Colonic mucosa (tissue), 4 donors: ENCODE data around the gene ZNF28. TPM values are rescaled to one million over a fixed set of nuclear protein-coding genes. Genes with fewer than 3 reads are reported as not detected.
A peak's percentile ranks its signal among the peaks of the same experiment; 100 is the strongest.
"Not testable (repeated sequence)": the region's sequence is repeated elsewhere in the genome, so short reads cannot be mapped to it uniquely, and the experiment has no call there.

Experiments
- DNase-seq: peaks from one replicate; pipeline ENCODE4 v3.0.0-alpha.2; 2020
- H3K27ac ChIP-seq: fragments of 200-600 bp; one replicate; pipeline ENCODE4 v1.8.0; 2021
- H3K27me3 ChIP-seq: fragments of 200-600 bp; one replicate; pipeline ENCODE4 v1.8.0; 2021
- H3K36me3 ChIP-seq: fragments of 200-600 bp; one replicate; pipeline ENCODE4 v1.8.0; 2021
- H3K4me1 ChIP-seq: fragments of 200-600 bp; one replicate; pipeline ENCODE4 v1.8.0; 2021; ENCODE audit warnings: mild to moderate bottlenecking
- H3K4me3 ChIP-seq: fragments of 200-600 bp; one replicate; pipeline ENCODE4 v1.8.0; 2021
- H3K9ac ChIP-seq, 2 donors: one replicate each; pipeline ENCODE4 v1.7.0; 2013; ENCODE audit warnings: control low read depth in 2 of 2, low read depth in 2 of 2, low read length in 2 of 2
- H3K9me3 ChIP-seq: fragments of 200-600 bp; one replicate; pipeline ENCODE4 v1.8.0; 2021
- intact Hi-C: fragments of 100-400 bp; cut with DNase I; formaldehyde crosslinking; loops from one replicate; pipeline ENCODE4 v1.14.1; 2022
- total RNA-seq, 2 donors: library from RNA; stranded (reverse); fragmentation: NEBNext Ultra II Directional in 1 of 2; extraction: Animal tissue kit (Norgen Biotek cat#: 25700) in 1 of 2; gene quantifications; one replicate each; pipeline ENCODE4 v1.2.1, GENCODE V29; 2021
- donor health status: healthy.
- donor health status: DM: no; HTN: no; CAD: no.
- donor health status: DM: no; HTN: no; CAD: no.

ZNF28 gene
- 10 to 100 TPM; 24.5 to 25.0 TPM for total RNA-seq

DNA sequence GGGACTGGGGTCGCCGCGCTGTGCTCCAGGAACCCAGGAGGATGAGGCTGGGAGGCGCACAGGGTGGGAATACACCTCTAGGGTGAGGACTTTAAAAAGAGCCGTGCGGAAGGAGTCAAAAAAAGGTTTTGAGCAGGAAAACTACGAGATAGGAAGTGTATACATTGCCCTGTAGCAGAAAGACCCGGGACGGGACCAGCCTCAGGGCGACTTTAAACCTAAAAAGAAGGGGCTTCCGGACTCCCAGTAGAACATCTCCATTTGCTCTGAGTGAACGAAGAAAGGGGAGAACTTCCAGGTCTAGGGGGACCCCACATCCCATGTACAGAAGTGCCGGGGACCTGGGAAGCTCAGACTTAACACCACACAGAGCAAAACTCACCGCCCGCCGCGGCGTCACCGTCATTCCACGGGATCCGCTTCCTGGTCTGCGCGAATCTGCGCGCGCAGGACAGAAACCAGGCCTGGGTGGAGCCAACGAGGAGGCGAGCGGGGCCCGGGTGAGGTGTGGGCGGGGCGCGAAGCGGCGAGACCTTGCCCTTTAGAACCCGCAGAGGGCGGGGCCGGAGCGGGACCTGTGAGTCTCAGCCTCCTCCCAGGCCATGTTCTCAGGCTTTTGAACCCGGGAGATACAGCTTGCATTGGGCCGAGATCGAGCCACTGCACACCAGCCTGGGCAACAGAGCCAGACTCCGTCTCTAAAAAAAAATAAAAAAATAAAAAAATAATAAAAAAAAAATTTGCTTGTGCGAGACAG lies at the start of gene ZNF28:
TSS of gene ZNF28 (minus strand) at position 430 of the 757 bp plus-strand sequence. CDS start 3,675 bp downstream, outside the sequence.
- peak within 1 kb of the TSS; percentile 66 to 76 for H3K9ac ChIP-seq
- H3K27ac ChIP-seq, intact Hi-C loops, H3K9me3 ChIP-seq, H3K4me1 ChIP-seq, H3K27me3 ChIP-seq, H3K36me3 ChIP-seq: not testable (repeated sequence)
- peak; percentile 79 for DNase-seq
- peak within 1 kb of the TSS; percentile 55 for H3K4me3 ChIP-seq

DNA sequence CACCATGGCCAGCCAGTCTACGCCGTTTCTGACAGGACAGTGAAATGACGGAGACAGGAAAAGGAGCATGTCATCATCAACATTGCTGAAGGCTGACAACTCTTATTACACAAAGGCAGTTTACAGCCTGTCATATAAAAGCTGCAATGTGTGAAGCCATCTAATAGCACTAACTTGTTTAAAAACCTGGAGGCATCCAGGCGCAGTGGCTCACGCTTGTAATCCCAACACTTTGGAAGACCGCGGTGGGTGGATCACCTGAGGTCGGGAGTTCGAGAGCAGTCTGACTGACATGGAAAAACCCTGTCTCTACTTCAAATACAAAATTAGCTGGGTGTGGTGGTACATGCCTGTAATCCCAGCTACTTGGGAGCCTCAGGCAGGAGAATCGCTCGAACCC lies 46.6 kb upstream of the ZNF28 start:
- H3K27ac ChIP-seq, H3K4me3 ChIP-seq, H3K27me3 ChIP-seq, H3K36me3 ChIP-seq, H3K9ac ChIP-seq, H3K9me3 ChIP-seq, H3K4me1 ChIP-seq, intact Hi-C loops, DNase-seq: not testable (repeated sequence)

DNA sequence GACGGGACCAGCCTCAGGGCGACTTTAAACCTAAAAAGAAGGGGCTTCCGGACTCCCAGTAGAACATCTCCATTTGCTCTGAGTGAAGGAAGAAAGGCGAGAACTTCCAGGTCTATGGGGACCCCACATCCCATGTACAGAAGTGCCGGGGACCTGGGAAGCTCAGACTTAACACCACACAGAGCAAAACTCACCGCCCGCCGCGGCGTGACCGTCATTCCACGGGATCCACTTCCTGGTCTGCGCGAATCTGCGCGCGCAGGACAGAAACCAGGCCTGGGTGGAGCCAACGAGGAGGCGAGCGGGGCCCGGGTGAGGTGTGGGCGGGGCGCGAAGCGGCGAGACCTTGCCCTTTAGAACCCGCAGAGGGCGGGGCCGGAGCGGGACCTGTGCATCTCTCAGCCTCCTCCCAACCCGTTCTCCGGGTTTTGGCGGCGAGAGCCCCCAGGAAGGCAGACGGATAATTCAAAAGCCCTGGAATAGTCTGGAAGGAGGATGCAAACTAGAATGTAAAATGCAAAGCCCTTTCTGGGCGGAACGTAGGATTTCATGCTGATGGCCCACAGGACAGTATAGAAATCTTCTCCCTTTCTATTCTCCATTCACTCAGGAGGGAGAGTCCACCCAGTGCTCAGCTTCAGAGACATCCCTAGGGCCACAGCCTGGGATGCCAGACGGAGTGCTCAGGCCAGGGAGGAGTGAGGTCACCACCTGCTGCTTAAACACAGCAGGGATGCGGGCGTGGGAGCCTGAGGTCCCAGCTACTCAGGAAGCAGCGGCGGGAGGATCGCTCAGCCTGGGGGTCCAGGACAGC lies 36.2 kb upstream of the ZNF28 start, which contains the start of gene ZNF468:
TSS of gene ZNF468 (minus strand) at position 242 of the 814 bp plus-strand sequence. CDS start 3,347 bp downstream, outside the sequence.
- DNase-seq: peak; percentile 83
- H3K9me3 ChIP-seq, H3K4me1 ChIP-seq, intact Hi-C loops, H3K36me3 ChIP-seq, H3K27me3 ChIP-seq: not testable (repeated sequence)
- Histone ChIP-seq H3K9ac (peak within 1 kb of the TSS; percentile 58 to 69), H3K27ac (peak within 1 kb of the TSS; percentile 40), H3K4me3 (peak within 1 kb of the TSS; percentile 76)

DNA sequence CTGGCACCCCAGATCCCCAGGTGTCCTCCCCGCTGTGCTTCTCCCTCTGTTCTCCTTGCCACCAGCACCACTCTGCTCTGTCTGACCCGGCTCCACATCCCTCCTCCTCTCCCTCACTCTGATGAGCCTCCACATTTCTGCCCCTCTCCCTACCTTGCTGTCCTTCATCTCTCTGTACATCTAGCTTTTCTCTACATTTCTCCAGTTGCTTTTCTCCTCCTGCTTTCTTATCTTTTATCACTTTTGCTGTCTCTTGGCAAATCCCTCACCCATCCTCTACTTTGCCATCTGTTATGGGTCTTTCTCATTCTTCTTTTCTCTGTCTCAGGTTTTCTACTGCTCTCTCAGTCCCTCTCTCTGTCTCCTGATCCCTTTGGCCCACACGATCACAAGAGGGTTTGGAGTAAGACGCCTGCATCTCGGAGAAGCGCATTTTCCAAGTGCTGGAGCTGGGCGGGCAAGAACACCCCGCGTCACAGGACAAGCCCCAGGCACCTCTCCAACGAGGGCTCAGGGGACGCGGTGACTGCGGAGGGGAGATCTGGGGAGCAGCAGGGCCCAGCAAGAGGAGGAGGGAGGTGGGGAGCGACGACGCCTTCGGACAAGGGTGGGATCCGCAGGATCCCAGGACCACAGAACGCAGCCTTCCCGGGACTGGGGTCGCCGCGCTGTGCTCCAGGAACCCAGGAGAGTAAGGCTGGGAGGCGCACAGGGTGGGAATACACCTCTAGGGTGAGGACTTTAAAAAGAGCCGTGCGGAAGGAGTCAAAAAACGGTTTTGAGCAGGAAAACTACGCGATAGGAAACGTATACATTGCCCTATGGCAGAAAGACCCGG lies 35.3 kb upstream of the ZNF28 start:
- DNase-seq, H3K36me3 ChIP-seq, H3K4me1 ChIP-seq, H3K9me3 ChIP-seq, H3K27me3 ChIP-seq, intact Hi-C loops: not testable (repeated sequence)
- H3K9ac ChIP-seq: peak overlapping the region; percentile 58 to 69
- H3K27ac ChIP-seq: peak overlapping the region; percentile 40
- H3K4me3 ChIP-seq: peak overlapping the region; percentile 76

DNA sequence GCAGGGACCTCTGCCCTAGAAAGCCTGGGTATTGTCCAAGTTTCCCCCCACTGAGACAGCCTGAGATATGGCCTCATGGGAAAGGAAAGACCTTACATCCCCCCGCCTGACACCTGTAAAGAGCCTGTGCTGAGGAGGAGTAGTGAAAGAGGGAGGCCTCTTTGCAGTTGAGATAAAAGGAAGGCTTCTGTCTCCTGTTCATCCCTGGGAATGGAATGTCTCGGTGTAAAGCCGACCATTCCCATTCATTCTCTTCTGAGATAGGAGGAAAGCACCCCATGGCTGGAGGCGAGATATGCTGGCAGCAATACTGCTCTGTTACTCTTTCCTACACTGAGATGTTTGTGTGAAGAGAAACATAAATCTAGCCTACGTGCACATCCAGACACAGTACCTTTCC lies 25.9 kb upstream of the ZNF28 start:
- H3K27me3 ChIP-seq, intact Hi-C loops, H3K27ac ChIP-seq, H3K9ac ChIP-seq, H3K4me3 ChIP-seq, H3K9me3 ChIP-seq, H3K4me1 ChIP-seq, DNase-seq: not testable (repeated sequence)
- H3K36me3 ChIP-seq: peaks cover 36% of the 10 kb centered on the region

DNA sequence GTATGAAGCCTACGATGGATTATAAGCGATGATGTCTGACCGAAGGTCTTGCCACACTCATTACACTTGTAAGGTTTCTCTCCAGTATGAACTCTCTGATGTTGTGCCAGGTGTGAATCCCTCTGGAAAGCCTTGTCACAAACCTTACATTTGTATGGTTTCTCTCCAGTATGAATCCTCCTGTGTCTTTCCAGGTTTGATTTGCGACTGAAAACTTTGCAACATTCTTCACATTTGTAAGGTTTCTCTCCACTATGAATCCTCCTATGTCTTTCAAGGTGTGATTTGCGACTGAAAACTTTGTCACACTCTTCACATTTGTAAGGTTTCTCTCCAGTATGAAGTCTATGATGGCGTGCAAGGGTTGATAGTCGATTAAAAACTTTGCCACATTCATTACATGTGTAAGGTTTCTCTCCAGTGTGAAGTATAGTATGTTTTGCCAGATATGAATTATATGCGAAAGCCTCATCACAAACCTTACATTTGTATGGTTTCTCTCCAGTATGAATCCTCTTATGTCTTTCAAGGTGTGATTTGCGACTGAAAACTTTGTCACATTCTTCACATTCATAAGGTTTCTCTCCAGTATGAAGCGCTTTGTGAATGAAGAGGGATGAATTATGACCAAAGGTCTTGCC lies 19.5 kb upstream of the ZNF28 start:
- H3K9me3 ChIP-seq, intact Hi-C loops, H3K4me3 ChIP-seq, DNase-seq, H3K27ac ChIP-seq, H3K27me3 ChIP-seq, H3K4me1 ChIP-seq, H3K9ac ChIP-seq: not testable (repeated sequence)
- peaks cover 32% of the 10 kb centered on the region for H3K36me3 ChIP-seq

DNA sequence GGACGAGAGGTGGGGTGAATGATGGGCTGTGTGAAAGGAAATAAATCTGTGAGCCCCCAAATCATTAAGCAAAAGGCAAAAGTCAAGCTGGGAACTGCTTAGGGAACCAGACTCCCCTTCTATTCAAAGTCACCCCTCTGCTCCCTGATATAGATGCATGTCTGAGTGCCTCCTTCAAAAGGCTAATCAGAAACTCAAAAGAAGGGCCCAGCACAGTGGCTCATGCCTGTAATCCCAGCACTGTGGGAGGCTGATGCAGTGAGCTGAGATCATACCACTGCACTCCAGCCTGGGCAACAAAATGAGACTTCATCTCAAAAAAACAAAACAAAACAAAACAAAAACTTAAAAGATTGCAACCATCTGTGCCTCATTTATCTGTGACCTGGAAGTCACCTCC lies 12.9 kb upstream of the ZNF28 start:
- not testable (repeated sequence) for H3K9me3 ChIP-seq

DNA sequence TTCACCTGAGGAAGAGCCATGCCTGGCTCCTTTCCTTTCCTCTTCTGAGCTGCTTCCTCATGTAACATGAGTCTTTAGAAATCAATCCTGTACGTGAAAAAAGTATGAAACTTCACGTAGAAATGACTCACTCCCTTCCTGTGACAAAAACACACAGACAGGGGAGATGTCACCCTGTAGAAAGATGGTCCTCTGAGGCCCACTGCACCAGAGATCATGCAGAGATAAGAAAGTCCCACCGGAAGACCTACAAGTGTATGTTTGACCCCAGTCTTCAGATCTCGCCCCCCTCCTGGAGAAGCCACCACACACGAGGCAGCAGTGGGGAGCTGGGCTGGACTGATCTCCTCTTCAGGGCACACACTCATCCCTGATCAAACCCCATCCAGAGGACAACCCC lies 12.1 kb upstream of the ZNF28 start:
- H3K4me1 ChIP-seq, DNase-seq, H3K9me3 ChIP-seq, H3K4me3 ChIP-seq, H3K27me3 ChIP-seq, H3K9ac ChIP-seq, intact Hi-C loops, H3K36me3 ChIP-seq, H3K27ac ChIP-seq: not testable (repeated sequence)

More for the DNA sequence above, 12.9 kb upstream of the ZNF28 start:
- H3K4me3 ChIP-seq, H3K4me1 ChIP-seq, H3K27me3 ChIP-seq, H3K36me3 ChIP-seq, intact Hi-C loops, DNase-seq, H3K27ac ChIP-seq, H3K9ac ChIP-seq: not testable (repeated sequence)

DNA sequence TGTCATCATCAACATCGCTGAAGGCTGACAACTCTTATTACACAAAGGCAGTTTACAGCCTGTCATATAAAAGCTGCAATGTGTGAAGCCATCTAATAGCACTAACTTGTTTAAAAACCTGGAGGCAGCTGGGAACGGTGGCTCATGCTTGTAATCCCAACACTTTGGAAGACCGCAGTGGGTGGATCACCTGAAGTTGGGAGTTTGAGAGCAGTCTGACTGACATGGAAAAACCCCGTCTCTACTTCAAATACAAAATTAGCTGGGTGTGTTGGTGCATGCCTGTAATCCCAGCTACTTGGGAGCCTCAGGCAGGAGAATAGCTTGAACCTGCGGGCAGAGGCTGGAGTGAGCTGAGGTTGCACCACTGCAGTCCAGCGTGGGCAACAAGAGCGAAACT lies 8.4 kb upstream of the ZNF28 start:
- DNase-seq, H3K27me3 ChIP-seq, H3K36me3 ChIP-seq, H3K4me3 ChIP-seq, H3K4me1 ChIP-seq, H3K9me3 ChIP-seq, intact Hi-C loops, H3K27ac ChIP-seq, H3K9ac ChIP-seq: not testable (repeated sequence)
